AG08396 (cell line): Measurements from ENCODE around the gene MED13L.

Experiments
- DNase-seq: peaks from one replicate; pipeline ENCODE4 v3.0.0; 2012; ENCODE audit warnings: low spot score, mixed read lengths

MED13L gene

GRCh38 chr12:116128779-116129178 is 148.7 kb downstream of the MED13L start:
- DNase-seq = no peak

GRCh38 chr12:116127859-116128258 is 149.6 kb downstream of the MED13L start:
- no peak for DNase-seq

DNA sequence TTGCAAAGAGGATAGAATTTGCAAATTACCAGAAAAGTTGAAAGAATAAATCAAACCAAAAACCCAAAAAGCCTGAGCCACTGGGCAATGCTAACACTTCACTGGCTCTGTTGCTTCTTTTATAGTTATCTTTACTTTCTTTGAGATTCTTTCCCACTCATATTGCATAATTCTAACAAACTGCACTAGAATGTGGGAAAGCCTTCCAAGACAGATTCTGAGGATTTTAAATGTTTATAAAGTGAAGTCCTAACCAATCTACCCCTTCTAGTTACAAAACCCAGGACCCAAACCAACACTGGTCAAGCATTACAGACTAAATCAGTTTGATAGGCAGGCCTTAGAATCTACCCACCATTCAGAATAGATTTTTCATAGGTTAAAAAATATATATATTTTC is 150.9 kb downstream of the MED13L start:
- DNase-seq = no peak

DNA sequence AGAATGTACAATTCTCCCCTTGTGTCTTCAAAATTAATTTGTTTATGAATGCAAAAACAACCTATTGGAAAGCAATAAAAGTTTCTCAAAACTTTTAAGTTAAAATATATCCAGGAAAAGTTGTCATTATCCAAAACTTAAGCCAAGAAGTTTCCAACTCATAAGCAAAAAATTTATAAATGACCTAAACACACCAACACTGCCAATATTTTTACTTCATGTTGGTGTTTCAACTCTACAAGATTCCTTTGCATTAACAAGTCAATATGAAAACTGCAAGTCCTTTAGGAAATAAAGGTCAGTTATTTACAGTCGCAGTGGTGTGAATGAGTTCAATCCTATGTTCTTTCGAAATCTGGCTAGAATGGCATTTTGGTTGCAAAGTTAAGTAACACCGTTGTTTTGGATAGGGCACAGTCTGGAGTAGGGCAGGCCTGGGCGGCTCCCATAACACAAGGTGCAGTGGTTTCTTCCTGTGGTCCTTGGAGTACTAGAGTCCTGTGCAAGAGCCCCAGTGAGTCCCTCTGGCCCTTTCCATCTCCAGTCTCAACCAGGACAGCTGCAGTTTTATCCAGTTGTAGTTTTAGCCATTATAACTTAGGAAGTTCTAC is 151.4 kb downstream of the MED13L start:
- DNase-seq = no peak

DNA sequence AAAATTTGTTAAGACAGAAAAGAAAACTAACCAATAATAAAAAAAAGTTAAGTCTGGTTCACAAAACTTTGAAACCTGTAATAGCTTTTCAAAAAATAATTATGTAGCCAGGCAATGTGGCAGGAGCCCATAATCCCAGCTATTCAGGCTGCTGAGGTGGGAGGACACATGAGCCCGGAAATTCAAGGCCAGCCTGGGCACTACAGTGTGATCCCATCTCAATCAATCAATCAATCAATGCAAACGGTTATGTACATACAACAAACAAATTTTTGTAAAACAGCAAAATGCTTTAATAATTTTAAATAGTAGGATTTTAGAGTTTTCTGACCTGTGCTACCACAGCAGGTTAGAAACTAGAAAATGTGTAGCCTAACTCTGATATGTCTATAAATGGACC is 152.4 kb downstream of the MED13L start:
- no peak for DNase-seq

DNA sequence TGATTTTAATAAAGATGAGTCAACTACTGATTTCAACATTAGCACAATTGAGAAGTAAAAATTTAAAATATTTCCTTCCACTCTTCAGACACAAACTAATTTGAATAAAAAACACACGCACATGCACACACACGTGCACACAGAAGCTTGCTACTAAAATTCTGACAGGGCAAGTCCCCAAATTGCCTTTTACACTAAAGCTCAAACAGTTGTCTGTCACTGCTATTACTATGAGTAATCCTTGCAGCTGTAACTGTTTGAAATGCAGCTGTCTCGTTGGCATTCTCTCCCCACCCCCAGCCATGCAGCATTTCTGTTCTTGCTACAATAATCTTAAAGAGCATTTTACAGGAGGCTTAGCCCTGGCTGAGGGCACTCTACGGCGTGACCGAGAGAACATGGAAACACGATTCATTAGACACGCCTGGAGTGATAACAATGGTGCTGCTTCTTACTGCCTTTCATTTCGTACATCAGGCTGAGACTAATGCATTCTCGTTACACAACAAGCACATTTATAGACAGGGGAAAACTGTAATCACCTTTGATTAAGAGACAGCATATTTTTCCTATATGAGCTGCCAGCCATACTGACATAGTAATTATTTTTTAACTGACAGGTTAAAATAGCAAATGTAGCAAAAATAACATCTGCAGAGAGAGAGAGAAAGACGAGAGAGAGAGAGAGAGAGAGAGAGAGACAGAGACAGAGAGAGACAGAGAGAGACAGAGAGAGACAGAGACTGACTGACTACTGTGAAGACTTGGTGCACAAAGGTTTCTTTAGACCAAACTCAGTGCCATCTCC is 153.8 kb downstream of the MED13L start:
- no peak for DNase-seq

DNA sequence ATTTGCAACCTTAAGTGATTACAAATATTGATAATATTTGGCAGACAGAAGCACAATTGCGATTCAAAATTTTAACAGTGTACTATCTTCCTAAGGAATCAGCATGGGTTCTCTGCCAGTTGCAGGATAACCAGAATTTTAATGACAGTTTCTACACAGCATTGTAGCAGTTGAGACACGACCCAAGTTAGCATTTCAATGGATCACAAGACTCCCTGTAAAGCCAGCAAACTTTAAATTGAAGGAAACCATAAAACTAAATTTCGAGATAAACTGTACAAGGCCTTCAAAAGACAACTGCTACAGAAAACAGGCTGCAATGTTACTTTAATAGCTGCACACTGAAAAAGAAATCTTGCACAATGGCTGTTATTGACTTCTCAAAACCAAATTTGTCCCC is 154.9 kb downstream of the MED13L start:
- no peak for DNase-seq

DNA sequence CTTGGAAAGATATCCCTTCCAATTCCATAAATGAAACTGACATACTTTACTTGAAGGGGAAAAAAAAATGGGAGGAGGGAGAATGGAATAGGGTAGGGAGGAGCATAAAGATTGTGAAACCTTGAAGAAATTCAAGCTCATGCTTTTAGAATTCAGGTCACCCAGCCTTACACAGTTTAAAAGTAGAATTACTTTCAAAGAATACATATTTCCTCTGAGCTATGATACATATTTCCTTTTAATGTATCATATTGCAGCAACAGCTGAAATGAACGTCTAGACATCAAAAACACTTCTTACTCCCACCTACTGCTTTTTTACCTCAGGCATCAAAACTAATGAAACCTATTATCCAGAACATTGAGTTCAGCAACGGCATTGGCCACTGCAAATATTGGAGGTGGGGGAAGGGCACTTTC is 156.0 kb downstream of the MED13L start:
- no peak for DNase-seq

- DNase-seq = no peak
Observed at GRCh38 chr12:116116650-116117424, 160.7 kb downstream of the MED13L start.

- DNase-seq = no peak
Observed at GRCh38 chr12:116113398-116114130, 163.9 kb downstream of the MED13L start.

- DNase-seq = no peak
Observed at GRCh38 chr12:116106870-116107269, 170.6 kb downstream of the MED13L start.

GRCh38 chr12:116104167-116104767 is 173.2 kb downstream of the MED13L start:
- no peak for DNase-seq

GRCh38 chr12:116101991-116102390 is 175.5 kb downstream of the MED13L start:
- DNase-seq = no peak

GRCh38 chr12:116099652-116100432 is 177.7 kb downstream of the MED13L start:
- no peak for DNase-seq

GRCh38 chr12:116096874-116097273 is 180.6 kb downstream of the MED13L start:
- DNase-seq = no peak

- no peak for DNase-seq
Observed at GRCh38 chr12:116094475-116094874, 183.0 kb downstream of the MED13L start.

DNA sequence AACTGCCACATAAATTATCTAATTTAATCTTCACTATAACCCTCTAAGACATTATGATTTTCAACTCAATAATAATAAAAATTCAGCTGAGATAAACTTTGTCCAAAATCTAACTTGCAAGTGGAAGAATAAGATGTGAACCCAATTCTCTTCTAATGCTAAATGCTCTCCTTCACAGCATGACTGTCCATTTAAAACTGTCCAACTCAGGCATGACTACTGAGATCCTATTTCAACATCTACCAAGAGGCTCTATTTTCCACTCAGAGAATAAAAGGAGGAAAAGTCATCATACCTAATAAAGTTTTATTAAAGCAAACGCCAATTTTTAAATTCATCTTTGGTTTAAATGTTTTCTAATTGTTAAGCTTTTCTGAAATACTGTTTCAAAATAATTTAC is 183.6 kb downstream of the MED13L start:
- DNase-seq = no peak

DNA sequence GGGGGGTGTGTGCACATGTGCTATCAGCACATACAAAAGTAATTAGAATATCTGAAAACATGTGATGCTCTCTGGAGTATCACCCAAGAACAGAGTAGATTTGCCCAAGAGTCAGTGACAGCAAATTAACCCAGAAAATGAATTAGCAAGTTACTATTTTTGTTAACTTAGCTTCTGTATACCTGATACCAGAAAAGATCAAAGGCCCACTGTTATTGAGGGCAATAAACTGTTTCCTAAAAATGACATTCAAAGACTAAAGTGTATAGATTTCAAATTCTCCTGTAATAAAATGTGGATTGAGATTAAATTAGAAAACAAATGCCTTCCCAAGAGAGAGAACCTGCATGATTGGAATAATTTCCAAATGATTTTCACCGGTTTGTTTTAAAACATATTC is 184.7 kb downstream of the MED13L start:
- DNase-seq = no peak

DNA sequence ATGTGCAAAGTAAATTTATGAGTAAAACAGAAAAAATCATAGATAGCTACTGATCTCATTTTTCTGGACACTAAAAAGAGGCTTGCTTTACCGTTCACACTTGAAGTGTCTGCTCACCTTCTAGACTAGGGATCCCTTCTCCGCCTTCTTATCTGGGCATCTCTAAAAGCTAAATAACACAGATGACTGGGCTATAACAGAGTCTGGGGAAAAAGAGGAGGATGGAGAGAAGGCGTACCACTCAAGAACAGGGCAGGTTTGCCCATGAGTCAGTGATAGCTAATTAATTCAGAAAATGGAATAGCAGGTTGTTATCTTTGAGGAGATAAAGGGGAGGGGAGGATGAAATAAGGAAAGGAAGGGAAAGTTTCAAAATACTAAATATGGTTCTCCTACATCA is 185.3 kb downstream of the MED13L start:
- DNase-seq = no peak

- no peak for DNase-seq
Observed at GRCh38 chr12:116091579-116091978, 185.9 kb downstream of the MED13L start.

GRCh38 chr12:116090516-116090915 is 187.0 kb downstream of the MED13L start:
- DNase-seq = no peak
